HG02571 (cell line): ENCODE measurements around the gene NTF3.

Source experiments
- ATAC-seq: cut with Tn5 transposase; IDR thresholded peaks from one replicate; pipeline ENCODE4 v1.9.1; 2021; ENCODE audit warnings: mild to moderate bottlenecking, moderate library complexity; ENCODE audit not compliant: unreplicated experiment

NTF3 gene

GRCh38 chr12:5485454-5485853 is 53.5 kb downstream of the NTF3 start:
- ATAC-seq = no peak

- no peak for ATAC-seq
Measured at GRCh38 chr12:5487076-5487475, 55.2 kb downstream of the NTF3 start.

- no peak for ATAC-seq
Measured at GRCh38 chr12:5487948-5488625, 56.2 kb downstream of the NTF3 start.

- no peak for ATAC-seq
Measured at GRCh38 chr12:5488626-5488955, 56.7 kb downstream of the NTF3 start.

GRCh38 chr12:5489017-5489416 is 57.1 kb downstream of the NTF3 start:
- ATAC-seq = no peak

- ATAC-seq = no peak
Measured at GRCh38 chr12:5489760-5490406, 58.0 kb downstream of the NTF3 start.

GRCh38 chr12:5492562-5492961 is 60.7 kb downstream of the NTF3 start:
- ATAC-seq = no peak

- no peak for ATAC-seq
Measured at GRCh38 chr12:5493018-5493417, 61.1 kb downstream of the NTF3 start.

- no peak for ATAC-seq
Measured at GRCh38 chr12:5494343-5494742, 62.4 kb downstream of the NTF3 start.

- no peak for ATAC-seq
Measured at GRCh38 chr12:5497329-5498053, 65.6 kb downstream of the NTF3 start.

GRCh38 chr12:5498076-5498475 is 66.2 kb downstream of the NTF3 start:
- no peak for ATAC-seq

GRCh38 chr12:5498806-5499205 is 66.9 kb downstream of the NTF3 start:
- no peak for ATAC-seq

GRCh38 chr12:5499566-5500330 is 67.8 kb downstream of the NTF3 start:
- ATAC-seq = no peak

GRCh38 chr12:5500331-5500659 is 68.4 kb downstream of the NTF3 start:
- ATAC-seq = no peak

- no peak for ATAC-seq
Measured at GRCh38 chr12:5503774-5504173, 71.9 kb downstream of the NTF3 start.

GRCh38 chr12:5505116-5505515 is 73.2 kb downstream of the NTF3 start:
- ATAC-seq = no peak

- ATAC-seq = no peak
Measured at GRCh38 chr12:5505751-5506150, 73.8 kb downstream of the NTF3 start.

GRCh38 chr12:5506295-5506694 is 74.4 kb downstream of the NTF3 start:
- no peak for ATAC-seq

- no peak for ATAC-seq
Measured at GRCh38 chr12:5506821-5507231, 74.9 kb downstream of the NTF3 start.

- no peak for ATAC-seq
Measured at GRCh38 chr12:5507401-5507935, 75.6 kb downstream of the NTF3 start.

- no peak for ATAC-seq
Measured at GRCh38 chr12:5507944-5508343, 76.0 kb downstream of the NTF3 start.
